Endothelial cell of umbilical vein (primary cell): ENCODE results near the gene ABTB2. TPM values are rescaled to one million over a fixed set of nuclear protein-coding genes. Genes with fewer than 3 reads are reported as not detected.

Experiments used
- BruUV-seq: library from RNA; stranded (reverse); fragments of 400-500 nt; replicated peaks from 2 replicates; lab custom pipeline; 2021; lab: Mats Ljungman, UMichigan
- CTCF ChIA-PET: fragments of 300-600, 350-600 bp; sonication (Branson Sonifier 250); formaldehyde crosslinking; loops from one replicate; lab custom pipeline; 2021; ENCODE audit warnings: antibody characterized with exemption, inconsistent platforms; lab: Charles Lee
- POLR2A ChIA-PET: fragments of 300-600, 350-600 bp; sonication (Branson Sonifier 250); formaldehyde crosslinking; loops from one replicate; lab custom pipeline; 2021; ENCODE audit warnings: antibody characterized with exemption, inconsistent platforms; lab: Charles Lee
- DNase-seq: peaks from one replicate; pipeline ENCODE4 v3.0.0-alpha.2; 2011; ENCODE audit warnings: low read depth, low spot score
- FAIRE-seq: peaks from 2 replicates; lab custom pipeline; 2011; peaks lifted over from hg19 to GRCh38; lab: Jason Lieb, UNC
- H2AFZ ChIP-seq: 2 replicates; pipeline ENCODE4 v1.6.0; 2012; ENCODE audit warnings: low read depth, low read length, control low read depth, inconsistent platforms
- H3K27ac ChIP-seq: 2 replicates; pipeline ENCODE4 v1.5.1; 2011; ENCODE audit warnings: low read depth, mild to moderate bottlenecking, control low read depth, low read length, moderate library complexity; ENCODE audit not compliant: insufficient read depth
- H3K27me3 ChIP-seq, 2 experiments: 2 replicates each; pipeline versions ENCODE4 v1.6.0 to v1.6.1; 2011; ENCODE audit warnings: low read length in 2 of 2, mixed read lengths in 1 of 2; ENCODE audit not compliant: control insufficient read depth in 2 of 2, insufficient read depth in 2 of 2
- H3K36me3 ChIP-seq, 2 experiments: 2 replicates in 1 of 2; 3 replicates in 1 of 2; pipeline ENCODE4 v1.5.1; 2011; ENCODE audit warnings: low read length in 2 of 2, mild to moderate bottlenecking in 1 of 2, moderate library complexity in 1 of 2; ENCODE audit not compliant: control insufficient read depth in 2 of 2, insufficient read depth in 2 of 2; ENCODE audit errors: extremely low read depth in 1 of 2
- H3K4me1 ChIP-seq: 3 replicates; pipeline ENCODE4 v1.5.1; 2011; ENCODE audit warnings: mild to moderate bottlenecking, low read length; ENCODE audit not compliant: control insufficient read depth, insufficient read depth; ENCODE audit errors: extremely low read depth
- H3K4me2 ChIP-seq: 2 replicates; pipeline ENCODE4 v1.6.1; 2011; ENCODE audit warnings: low read length, control low read depth, mixed read lengths; ENCODE audit not compliant: insufficient read depth
- H3K4me3 ChIP-seq, 3 experiments: fragments of 200-600 bp in 1 of 3; sonication (generic), shearing (Covaris generic) in 1 of 3; replicated peaks in 1 of 3; 2 replicates each; pipeline ENCODE4 v1.5.1; 2011 to 2016; ENCODE audit warnings: control low read depth in 3 of 3, low read length in 3 of 3, mild to moderate bottlenecking in 2 of 3, inconsistent platforms in 1 of 3, low read depth in 1 of 3, moderate library complexity in 1 of 3; ENCODE audit not compliant: insufficient read depth in 1 of 3
- H3K79me2 ChIP-seq: 2 replicates; pipeline ENCODE4 v1.6.0; 2012; ENCODE audit warnings: low read length, inconsistent platforms; ENCODE audit not compliant: control insufficient read depth, insufficient read depth
- H3K9ac ChIP-seq: replicated peaks from 2 replicates; pipeline ENCODE3; 2011; ENCODE audit warnings: low read length, control low read depth; ENCODE audit not compliant: insufficient read depth; ENCODE audit errors: extremely low read depth
- H3K9me1 ChIP-seq: replicated peaks from 3 replicates; pipeline ENCODE4 v1.6.0; 2011; ENCODE audit warnings: mild to moderate bottlenecking, low read length; ENCODE audit not compliant: control insufficient read depth, insufficient read depth; ENCODE audit errors: extremely low read depth
- H3K9me3 ChIP-seq: replicated peaks from 2 replicates; pipeline ENCODE4 v1.5.1; 2012; ENCODE audit warnings: low read length, inconsistent platforms; ENCODE audit not compliant: control insufficient read depth, insufficient read depth
- H4K20me1 ChIP-seq: replicated peaks from 2 replicates; pipeline ENCODE3; 2011; ENCODE audit warnings: mild to moderate bottlenecking, low read length; ENCODE audit not compliant: control insufficient read depth, insufficient read depth; ENCODE audit errors: extremely low read depth
- CTCF ChIP-seq, 2 donors: IDR thresholded peaks; 1 replicate in 1 of 2; 2 replicates in 1 of 2; pipeline ENCODE4 v1.5.1; 2011; ENCODE audit warnings: low read length in 2 of 2, mild to moderate bottlenecking in 2 of 2, moderate library complexity in 2 of 2, control low read depth in 1 of 2, inconsistent platforms in 1 of 2, low read depth in 1 of 2; ENCODE audit not compliant: insufficient read depth in 1 of 2; ENCODE audit errors: extremely low read depth in 1 of 2
- EZH2 ChIP-seq: IDR thresholded peaks from 2 replicates; pipeline ENCODE4 v1.6.1; 2012; ENCODE audit warnings: borderline replicate concordance, low read depth, mild to moderate bottlenecking, moderate library complexity, low read length, inconsistent platforms; ENCODE audit not compliant: severe bottlenecking
- FOS ChIP-seq: IDR thresholded peaks from 2 replicates; pipeline ENCODE4 v1.6.1; 2011; ENCODE audit warnings: mild to moderate bottlenecking, low read length, moderate library complexity, borderline replicate concordance; ENCODE audit not compliant: insufficient read depth
- GATA2 ChIP-seq: IDR thresholded peaks from 2 replicates; pipeline ENCODE4 v1.7.0; 2011; ENCODE audit warnings: low read depth, mild to moderate bottlenecking, moderate library complexity, mixed read lengths, low read length; ENCODE audit not compliant: insufficient read length, insufficient read depth
- JUN ChIP-seq: IDR thresholded peaks from 2 replicates; pipeline ENCODE4 v1.6.1; 2011; ENCODE audit warnings: borderline replicate concordance, low read depth; ENCODE audit not compliant: insufficient read length, insufficient read depth
- MAX ChIP-seq: IDR thresholded peaks from 2 replicates; pipeline ENCODE4 v1.6.1; 2011; ENCODE audit not compliant: insufficient read depth, insufficient read length
- MYC ChIP-seq: IDR thresholded peaks from one replicate; pipeline ENCODE4 v1.6.1; 2011; ENCODE audit warnings: mild to moderate bottlenecking, low read depth, low read length
- POLR2A ChIP-seq: IDR thresholded peaks from 2 replicates; pipeline ENCODE4 v1.6.1; 2012; ENCODE audit warnings: low read depth, mild to moderate bottlenecking, control low read depth, low read length
- POLR2AphosphoS5 ChIP-seq: IDR thresholded peaks from 2 replicates; pipeline ENCODE4 v1.6.1; 2012; ENCODE audit warnings: low read depth, mild to moderate bottlenecking, control low read depth, low read length, moderate library complexity; ENCODE audit not compliant: insufficient read depth
- dilution Hi-C: fragments of 300-500 bp; cut with MboI; formaldehyde crosslinking; loops from one replicate; pipeline ENCODE4 v1.15.0; 2019; ENCODE audit warnings: low sequenced_read_pairs; ENCODE audit not compliant: extremely low pct_ligation_motif_present
- intact Hi-C: fragments of 100-400 bp; cut with micrococcal nuclease; formaldehyde crosslinking; loops from one replicate; pipeline ENCODE4 v1.10.0; 2022
- polyA plus RNA-seq, 4 experiments: library from polyadenylated mRNA; depleted of rRNA in 3 of 4; stranded (reverse) in 3 of 4; unstranded in 1 of 4; fragments of >200 nt; gene quantifications; 2 replicates each; pipeline versions ENCODE4 v1.2.1 to v1.2.3, GENCODE V29; 2011 to 2012; ENCODE audit warnings: missing spikeins in 1 of 4
- total RNA-seq: library from RNA; stranded (reverse); gene quantifications from 2 replicates; pipeline ENCODE4 v1.2.3, GENCODE V29; 2021

ABTB2 gene
- total and polyA plus RNA-seq, 2 donors (not counting 3 experiments of a cell fraction or from before 2014, with no cell fraction given) = 0.11 to 0.14 TPM

- dilution Hi-C loops = no loop called here
- CTCF ChIA-PET = interaction anchor here (1.8 kb wide), 1 partner anchor 177 kb away, joined by 6 read pairs; no protein-coding TSS in a partner anchor
- FAIRE-seq = no peak
- Histone ChIP-seq H3K79me2 (no peaks in the 10 kb centered on the region), H2AFZ (no peak overlapping the region), H3K9me1 (no peaks in the 10 kb centered on the region), H4K20me1 (no peaks in the 10 kb centered on the region), H3K4me3 (no peak overlapping the region), H3K36me3 (no peaks in the 10 kb centered on the region), H3K27me3 (peaks cover 15 to 21% of the 10 kb centered on the region in 2 experiments), H3K9ac (no peak overlapping the region), H3K4me2 (no peak overlapping the region), H3K9me3 (no peaks in the 10 kb centered on the region), H3K27ac (no peak overlapping the region), H3K4me1 (no peaks in the 10 kb centered on the region)
- DNase-seq = no peak
- POLR2A ChIA-PET = no interaction called here
- TF ChIP-seq CTCF (IDR thresholded peaks at IDR 0.05; ENCODE audit: extremely low read depth in 1 of 2, insufficient read depth in 1 of 2, low read depth in 1 of 2, low read length in 2 of 2) = no peak
- TF ChIP-seq JUN = no peak
- no peak for TF ChIP-seq POLR2A
- TF ChIP-seq POLR2AphosphoS5 = no peak
- TF ChIP-seq EZH2 = no peak
- TF ChIP-seq MAX = no peak
- no peak for TF ChIP-seq MYC
- TF ChIP-seq FOS = no peak
- TF ChIP-seq GATA2 = no peak
- intact Hi-C loops = no loop called here
- no TSS peak for BruUV-seq
These were observed 6.8 kb downstream of the ABTB2 start for GRCh38 chr11:34351051-34351450.
